Skeletal muscle tissue (tissue), 4 donors: ENCODE results near the gene PTPRC. TPM values are rescaled to one million over a fixed set of nuclear protein-coding genes. Genes with fewer than 3 reads are reported as not detected.

Source experiments
- H3K27ac ChIP-seq: one replicate; pipeline ENCODE4 v1.7.0; 2013; ENCODE audit warnings: mild to moderate bottlenecking, low read depth, low read length, inconsistent platforms
- H3K27me3 ChIP-seq, 3 donors: one replicate each; pipeline ENCODE4 v1.7.0; 2013; ENCODE audit warnings: low read length in 3 of 3; ENCODE audit not compliant: control insufficient read depth in 3 of 3, insufficient read depth in 3 of 3
- H3K36me3 ChIP-seq, 3 donors: one replicate each; pipeline ENCODE4 v1.7.0; 2013; ENCODE audit warnings: low read length in 3 of 3; ENCODE audit not compliant: control insufficient read depth in 3 of 3, insufficient read depth in 3 of 3
- H3K4me1 ChIP-seq, 3 donors: one replicate each; pipeline ENCODE4 v1.7.0; 2013; ENCODE audit warnings: low read length in 3 of 3, mild to moderate bottlenecking in 3 of 3; ENCODE audit not compliant: control insufficient read depth in 3 of 3, insufficient read depth in 3 of 3
- H3K4me3 ChIP-seq, 3 donors: one replicate each; pipeline ENCODE4 v1.7.0; 2013; ENCODE audit warnings: low read length in 3 of 3
- H3K9ac ChIP-seq, 3 donors: one replicate each; pipeline ENCODE4 v1.7.0; 2013; ENCODE audit warnings: low read length in 3 of 3, mild to moderate bottlenecking in 3 of 3, moderate library complexity in 2 of 3, low read depth in 1 of 3
- H3K9me3 ChIP-seq, 3 donors: one replicate each; pipeline ENCODE4 v1.7.0; 2013; ENCODE audit warnings: low read length in 3 of 3; ENCODE audit not compliant: control insufficient read depth in 3 of 3
- total RNA-seq: library from RNA; depleted of rRNA; stranded (reverse); fragments of >200 nt; gene quantifications from one replicate; pipeline ENCODE4 v1.2.3, GENCODE V29; 2014
- donor health status: Osteomylitis.

PTPRC gene
- total RNA-seq, 1 donor from 2014 or later: 15.7 TPM

GRCh38 chr1:198765416-198765815 lies 126.6 kb downstream of the PTPRC start:
- no peak overlapping the region for H3K4me3 ChIP-seq
- no peaks in the 10 kb centered on the region for H3K9me3 ChIP-seq
- H3K9ac ChIP-seq: no peak overlapping the region
- no peak overlapping the region for H3K27ac ChIP-seq
- H3K36me3 ChIP-seq: no peaks in the 10 kb centered on the region
- no peaks in the 10 kb centered on the region for H3K27me3 ChIP-seq
- no peaks in the 10 kb centered on the region for H3K4me1 ChIP-seq

GRCh38 chr1:198771563-198772153 lies 132.8 kb downstream of the PTPRC start:
- Histone ChIP-seq H3K4me1 (peaks cover 0 to 4% (median 0%) of the 10 kb centered on the region in 3 donors), H3K9me3 (no peaks in the 10 kb centered on the region), H3K27me3 (no peaks in the 10 kb centered on the region), H3K9ac (no peak overlapping the region), H3K27ac (no peak overlapping the region), H3K4me3 (no peak overlapping the region), H3K36me3 (no peaks in the 10 kb centered on the region)

GRCh38 chr1:198772626-198773025 lies 133.8 kb downstream of the PTPRC start:
- H3K27me3 ChIP-seq: no peaks in the 10 kb centered on the region
- no peak overlapping the region for H3K9ac ChIP-seq
- no peak overlapping the region for H3K27ac ChIP-seq
- H3K4me1 ChIP-seq: peaks cover 0 to 4% (median 0%) of the 10 kb centered on the region in 3 donors
- no peaks in the 10 kb centered on the region for H3K36me3 ChIP-seq
- H3K9me3 ChIP-seq: no peaks in the 10 kb centered on the region
- no peak overlapping the region for H3K4me3 ChIP-seq

GRCh38 chr1:198773030-198773429 lies 134.2 kb downstream of the PTPRC start:
- Histone ChIP-seq H3K36me3 (no peaks in the 10 kb centered on the region), H3K4me1 (peaks cover 0 to 4% (median 0%) of the 10 kb centered on the region in 3 donors), H3K9me3 (no peaks in the 10 kb centered on the region), H3K27me3 (no peaks in the 10 kb centered on the region), H3K4me3 (no peak overlapping the region), H3K27ac (no peak overlapping the region), H3K9ac (no peak overlapping the region)

- Histone ChIP-seq H3K27me3 (no peaks in the 10 kb centered on the region), H3K4me3 (no peak overlapping the region), H3K9ac (no peak overlapping the region), H3K27ac (no peak overlapping the region), H3K36me3 (no peaks in the 10 kb centered on the region), H3K4me1 (peaks cover 0 to 4% (median 0%) of the 10 kb centered on the region in 3 donors), H3K9me3 (no peaks in the 10 kb centered on the region)
Measured at GRCh38 chr1:198773523-198773922, 134.7 kb downstream of the PTPRC start.

GRCh38 chr1:198774421-198774820 lies 135.6 kb downstream of the PTPRC start:
- no peaks in the 10 kb centered on the region for H3K9me3 ChIP-seq

GRCh38 chr1:198775606-198776005 lies 136.8 kb downstream of the PTPRC start:
- Histone ChIP-seq H3K9me3 (no peaks in the 10 kb centered on the region), H3K36me3 (no peaks in the 10 kb centered on the region), H3K27me3 (no peaks in the 10 kb centered on the region), H3K27ac (no peak overlapping the region), H3K9ac (no peak overlapping the region), H3K4me3 (no peak overlapping the region), H3K4me1 (peaks cover 0 to 4% (median 0%) of the 10 kb centered on the region in 3 donors)

More at GRCh38 chr1:198774421-198774820, 135.6 kb downstream of the PTPRC start:
- Histone ChIP-seq H3K4me3 (no peak overlapping the region), H3K4me1 (peaks cover 0 to 4% (median 0%) of the 10 kb centered on the region in 3 donors), H3K27ac (no peak overlapping the region), H3K27me3 (no peaks in the 10 kb centered on the region), H3K36me3 (no peaks in the 10 kb centered on the region), H3K9ac (no peak overlapping the region)

- H3K9ac ChIP-seq: no peak overlapping the region
- H3K4me3 ChIP-seq: no peak overlapping the region
- no peak overlapping the region for H3K27ac ChIP-seq
- H3K9me3 ChIP-seq: no peaks in the 10 kb centered on the region
- H3K27me3 ChIP-seq: no peaks in the 10 kb centered on the region
- H3K36me3 ChIP-seq: no peaks in the 10 kb centered on the region
- peaks cover 0 to 4% (median 0%) of the 10 kb centered on the region in 3 donors for H3K4me1 ChIP-seq
Measured at GRCh38 chr1:198776602-198777029, 137.8 kb downstream of the PTPRC start.

- H3K4me3 ChIP-seq: no peak overlapping the region
- H3K36me3 ChIP-seq: no peaks in the 10 kb centered on the region
- H3K4me1 ChIP-seq: peaks cover 0 to 4% (median 0%) of the 10 kb centered on the region in 3 donors
- H3K9me3 ChIP-seq: no peaks in the 10 kb centered on the region
- H3K9ac ChIP-seq: no peak overlapping the region
- no peak overlapping the region for H3K27ac ChIP-seq
- no peaks in the 10 kb centered on the region for H3K27me3 ChIP-seq
Measured at GRCh38 chr1:198778049-198778448, 139.2 kb downstream of the PTPRC start.

GRCh38 chr1:198780376-198780775 lies 141.5 kb downstream of the PTPRC start:
- H3K9ac ChIP-seq: no peak overlapping the region
- H3K36me3 ChIP-seq: no peaks in the 10 kb centered on the region
- peaks cover 0 to 4% (median 0%) of the 10 kb centered on the region in 3 donors for H3K4me1 ChIP-seq
- H3K27me3 ChIP-seq: no peaks in the 10 kb centered on the region
- H3K4me3 ChIP-seq: no peak overlapping the region
- H3K27ac ChIP-seq: no peak overlapping the region
- no peaks in the 10 kb centered on the region for H3K9me3 ChIP-seq
